Ovary (tissue), 9 donors: Measurements from ENCODE around the gene KCNIP4. TPM values are rescaled to one million over a fixed set of nuclear protein-coding genes. Genes with fewer than 3 reads are reported as not detected.

Experiments
- DNase-seq, 5 donors: peaks; one replicate each; pipeline ENCODE4 v3.0.0-alpha.2; 2019 to 2020
- H3K27ac ChIP-seq, 2 donors: fragments of 200-600 bp; one replicate each; pipeline versions ENCODE4 v1.5.1 to v1.8.0; 2019 to 2022
- H3K27me3 ChIP-seq: fragments of 200-600 bp; one replicate; pipeline ENCODE4 v1.8.0; 2022
- H3K36me3 ChIP-seq: fragments of 200-600 bp; sonication (generic); one replicate; pipeline ENCODE4 v1.5.1; 2019
- H3K4me1 ChIP-seq: one replicate; pipeline ENCODE4 v1.8.1; 2013; ENCODE audit warnings: mild to moderate bottlenecking, moderate library complexity; ENCODE audit not compliant: insufficient read depth
- H3K4me3 ChIP-seq: fragments of 200-600 bp; sonication (generic); one replicate; pipeline ENCODE4 v1.5.1; 2017
- H3K9me3 ChIP-seq, 2 donors: fragments of 200-600 bp in 1 of 2; sonication (generic) in 1 of 2; one replicate each; pipeline versions ENCODE4 v1.5.1 to v1.8.1; 2013 to 2019; ENCODE audit warnings: mild to moderate bottlenecking in 1 of 2, moderate library complexity in 1 of 2
- CTCF ChIP-seq, 3 donors: fragments of 450-650 bp in 2 of 3; fragments of 200-600 bp in 1 of 3; IDR thresholded peaks; one replicate each; pipeline versions ENCODE4 v1.5.1 to v1.8.0; 2016 to 2022; ENCODE audit warnings: antibody characterized with exemption in 3 of 3, mild to moderate bottlenecking in 1 of 3
- EP300 ChIP-seq: sonication (generic); formaldehyde crosslinking; IDR thresholded peaks from one replicate; pipeline ENCODE4 v1.6.1; 2017; ENCODE audit warnings: antibody characterized with exemption
- POLR2A ChIP-seq: fragments of 450-650 bp; IDR thresholded peaks from one replicate; pipeline ENCODE4 v1.6.1; 2017; ENCODE audit warnings: antibody characterized with exemption, mild to moderate bottlenecking, moderate library complexity
- WGBS, 3 donors: extraction: QIAGEN DNeasy Blood & Tissue Kit in 1 of 3; methylation state at CpG; one replicate each; pipeline versions ENCODE4 v1.1.5 to v1.1.7; 2013 to 2017; 5-methylcytosine and 5-hydroxymethylcytosine counted together
- intact Hi-C, 4 donors: fragments of 100-400 bp; cut with DNase I; formaldehyde crosslinking; loops; one replicate each; pipeline versions ENCODE4 v1.11.0 to v1.15.1; 2022 to 2023
- polyA plus RNA-seq, 2 donors: library from polyadenylated mRNA; stranded (reverse); fragments of 200-250 nt in 1 of 2; fragments of 350-450 nt in 1 of 2; fragmentation: Illumina TruSeq in 1 of 2; extraction: RNeasy Lipid Tissue Mini Kit (QIAGEN cat#74804) in 1 of 2; gene quantifications; one replicate each; pipeline ENCODE4 v1.2.3, GENCODE V29; 2013 to 2014
- total RNA-seq, 7 donors: library from RNA; depleted of rRNA in 2 of 7; stranded (reverse); fragments of >200 nt in 2 of 7; fragmentation: NEBNext Ultra II Directional in 3 of 7; extraction: Animal tissue kit (Norgen Biotek cat#: 25700) in 3 of 7; gene quantifications; one replicate each; pipeline versions ENCODE4 v1.1.0 to v1.2.4, GENCODE V29; 2016 to 2023
- donor health status: DM: no; HTN: no; CAD: no; lungs with moderate emphysema.
- donor health status: DM: no; HTN: no; CAD: no.
- donor health status: Bipolar disorder and iron deficiency.
- donor health status: DM: yes; HTN: yes; CAD: no.
- donor health status: DM: no; HTN: no; CAD: no.
- donor health status: DM: yes; HTN: yes; CAD: no.

The KCNIP4 gene
- total and polyA plus RNA-seq, 9 donors, result 0.11 to 3.9 (median 0.93) TPM; not detected in 1

- Histone ChIP-seq H3K27me3 (no peaks in the 10 kb centered on the region), H3K4me3 (no peak overlapping the region), H3K36me3 (no peaks in the 10 kb centered on the region), H3K27ac (no peak overlapping the region), H3K9me3 (no peaks in the 10 kb centered on the region), H3K4me1 (peaks cover 4% of the 10 kb centered on the region)
- DNase-seq, result no peak
- TF ChIP-seq POLR2A (no peak), CTCF (IDR thresholded peaks at IDR 0.05) (no peak), EP300 (no peak)
- 29 to 30% (median 29%) methylated on average over 4 of the region's 4 CpGs for WGBS, 3 donors
- intact Hi-C loops, result no loop called here
Measured at GRCh38 chr4:20698820-20699219, 1249.8 kb downstream of the KCNIP4 start.

- Histone ChIP-seq H3K9me3 (no peaks in the 10 kb centered on the region), H3K27me3 (no peaks in the 10 kb centered on the region), H3K36me3 (no peaks in the 10 kb centered on the region), H3K4me3 (no peak overlapping the region), H3K4me1 (peaks cover 4% of the 10 kb centered on the region), H3K27ac (no peak overlapping the region)
- WGBS, 3 donors, result 82 to 88% (median 82%) methylated on average over 4 of the region's 4 CpGs
- DNase-seq, result no peak
- TF ChIP-seq EP300 (no peak), POLR2A (no peak), CTCF (IDR thresholded peaks at IDR 0.05) (no peak)
- intact Hi-C loops, result no loop called here
Measured at GRCh38 chr4:20698382-20698781, 1250.2 kb downstream of the KCNIP4 start.

- Histone ChIP-seq H3K27ac (no peak overlapping the region), H3K27me3 (no peaks in the 10 kb centered on the region), H3K4me1 (peaks cover 4% of the 10 kb centered on the region), H3K36me3 (no peaks in the 10 kb centered on the region), H3K9me3 (no peaks in the 10 kb centered on the region), H3K4me3 (no peak overlapping the region)
- WGBS, 3 donors, result 89 to 94% (median 93%) methylated on average over 1 of the region's 1 CpG
- DNase-seq, result no peak
- intact Hi-C loops, result no loop called here
- TF ChIP-seq POLR2A (no peak), EP300 (no peak), CTCF (IDR thresholded peaks at IDR 0.05) (no peak)
Measured at GRCh38 chr4:20696815-20697214, 1251.8 kb downstream of the KCNIP4 start.

- DNase-seq, result no peak
- Histone ChIP-seq H3K36me3 (no peaks in the 10 kb centered on the region), H3K27ac (no peak overlapping the region), H3K4me3 (no peak overlapping the region), H3K4me1 (no peaks in the 10 kb centered on the region), H3K9me3 (no peaks in the 10 kb centered on the region), H3K27me3 (no peaks in the 10 kb centered on the region)
- intact Hi-C loops, result loop anchor here in 2 of 4 donors (10.0 kb wide), 1 partner anchor 263 kb away; no protein-coding TSS in a partner anchor
- no peak for TF ChIP-seq POLR2A
- 20 to 28% (median 23%) methylated on average over 3 of the region's 3 CpGs for WGBS, 3 donors
Measured at GRCh38 chr4:20687864-20688263, 1260.7 kb downstream of the KCNIP4 start.

- Histone ChIP-seq H3K9me3 (no peaks in the 10 kb centered on the region), H3K4me3 (no peak overlapping the region), H3K27ac (no peak overlapping the region), H3K27me3 (no peaks in the 10 kb centered on the region), H3K36me3 (no peaks in the 10 kb centered on the region), H3K4me1 (no peaks in the 10 kb centered on the region)
- TF ChIP-seq EP300 (no peak), CTCF (IDR thresholded peaks at IDR 0.05) (peak in 2 of 3 donors; percentile 18 to 29)
- intact Hi-C loops, result loop anchor here in 2 of 4 donors (10.0 kb wide), 1 partner anchor 260 kb away; no protein-coding TSS in a partner anchor
- WGBS, 3 donors, result 16 to 24% (median 18%) methylated on average over 6 of the region's 6 CpGs
- no peak for DNase-seq
Measured at GRCh38 chr4:20684852-20685763, 1263.5 kb downstream of the KCNIP4 start.
